HG02678 (cell line): ENCODE results near the gene JMJD7.

Experiments
- ATAC-seq: cut with Tn5 transposase; IDR thresholded peaks from one replicate; pipeline ENCODE4 v1.9.1; 2021; ENCODE audit warnings: mild to moderate bottlenecking, moderate library complexity; ENCODE audit not compliant: unreplicated experiment

JMJD7 gene

DNA sequence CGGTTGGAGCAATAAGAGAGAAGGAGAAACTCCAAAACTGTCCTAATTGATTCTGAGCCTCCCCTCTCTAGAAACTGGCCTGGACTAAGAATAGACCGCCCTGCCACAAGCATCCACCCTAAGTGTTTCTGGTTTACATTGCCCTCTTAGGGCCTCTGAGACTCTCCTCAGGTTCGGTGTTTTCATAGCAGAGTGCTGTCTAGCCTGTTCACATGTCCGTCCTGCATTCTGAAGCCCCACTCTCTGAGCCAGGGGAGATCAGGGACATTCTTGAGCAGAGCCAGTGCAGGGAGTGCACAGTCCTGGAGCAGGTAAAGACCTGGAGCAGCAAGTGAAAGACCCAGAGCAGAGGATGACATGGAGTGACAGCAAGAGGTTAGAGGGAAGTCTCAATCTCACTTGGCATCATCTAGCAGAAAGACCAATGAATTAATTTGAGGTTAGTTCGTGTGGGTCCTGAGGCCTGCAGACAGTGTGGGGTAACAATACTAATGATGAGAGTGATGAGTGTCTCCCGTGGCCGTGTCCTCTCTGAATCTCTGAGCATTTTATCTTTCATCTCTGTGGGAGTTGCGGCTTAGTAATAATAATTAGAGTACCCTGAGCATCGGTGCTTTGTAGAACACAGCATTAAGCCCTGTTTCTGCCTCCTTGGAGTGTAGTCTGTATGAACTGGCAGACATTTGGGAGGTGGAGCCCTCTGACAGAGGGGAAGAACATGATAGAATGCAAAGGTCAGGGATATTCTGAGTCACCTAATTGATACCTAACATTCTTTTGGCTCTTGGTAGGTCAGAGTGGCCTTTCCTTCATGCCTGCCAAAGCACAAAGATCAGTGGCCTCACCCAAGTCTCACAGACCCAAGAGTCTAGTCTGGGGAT lies 29.0 kb upstream of the JMJD7 start:
- ATAC-seq, result no peak

DNA sequence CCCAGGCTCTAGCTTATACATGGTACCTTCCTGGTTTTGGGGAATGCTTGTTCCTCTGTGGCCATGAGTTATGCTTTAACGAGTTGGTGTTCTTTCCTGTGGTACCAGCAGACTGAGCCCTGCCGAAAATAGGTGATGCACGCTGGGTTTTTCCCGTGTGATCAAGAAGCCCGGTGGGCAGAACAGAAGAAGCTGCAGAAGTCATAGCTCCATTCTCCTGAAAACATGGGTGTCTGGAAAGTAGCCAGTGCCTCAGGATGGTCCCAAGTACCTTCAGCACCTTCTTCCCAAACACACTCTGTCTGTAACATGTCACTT lies 28.4 kb upstream of the JMJD7 start:
- ATAC-seq, result no peak

DNA sequence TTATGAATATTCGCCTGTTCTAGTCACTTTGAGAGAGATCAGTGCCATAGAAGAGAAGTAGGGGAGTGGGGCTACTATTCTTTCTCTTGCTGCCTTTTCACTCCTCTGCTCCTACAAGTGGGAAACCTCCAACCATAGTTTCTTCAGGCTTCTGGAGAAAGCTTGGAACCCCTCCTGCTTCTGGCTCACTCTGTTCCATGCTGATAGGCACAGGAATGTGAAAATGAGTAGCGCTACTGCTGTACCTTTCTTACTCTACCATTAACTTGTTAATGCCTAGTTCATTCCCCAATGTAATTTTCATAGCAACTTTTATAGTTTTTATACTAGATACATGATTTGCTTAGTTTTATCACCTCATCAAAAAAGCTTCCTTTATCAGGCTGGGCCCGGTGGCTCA lies 26.7 kb upstream of the JMJD7 start:
- no peak for ATAC-seq

DNA sequence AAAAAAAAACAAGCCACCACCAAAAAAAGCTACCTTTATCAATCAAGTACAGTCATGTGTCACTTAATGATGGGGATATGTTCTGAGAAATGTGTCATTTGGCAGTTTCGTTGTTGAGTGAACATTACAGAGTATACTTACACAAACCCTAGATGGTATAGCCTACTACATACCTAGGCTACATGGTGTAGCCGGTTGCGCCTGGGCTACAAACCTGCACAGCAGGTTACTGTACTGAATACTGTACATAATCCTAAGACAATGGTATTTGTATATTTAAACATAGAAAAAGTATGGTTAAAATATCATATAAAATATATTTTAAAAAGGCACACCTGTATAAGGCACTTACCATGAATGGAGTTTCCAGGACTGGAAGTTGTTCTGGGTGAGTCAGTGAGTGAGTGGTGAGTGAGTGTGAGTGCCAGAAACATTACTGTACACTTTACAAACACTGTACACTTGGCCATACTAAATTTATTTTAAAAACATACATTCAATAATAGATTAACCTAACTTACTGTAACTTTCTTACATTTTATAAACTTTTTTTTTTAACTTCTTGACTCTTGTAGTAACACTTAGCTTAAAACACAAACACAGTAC lies 25.9 kb upstream of the JMJD7 start:
- ATAC-seq, result no peak

DNA sequence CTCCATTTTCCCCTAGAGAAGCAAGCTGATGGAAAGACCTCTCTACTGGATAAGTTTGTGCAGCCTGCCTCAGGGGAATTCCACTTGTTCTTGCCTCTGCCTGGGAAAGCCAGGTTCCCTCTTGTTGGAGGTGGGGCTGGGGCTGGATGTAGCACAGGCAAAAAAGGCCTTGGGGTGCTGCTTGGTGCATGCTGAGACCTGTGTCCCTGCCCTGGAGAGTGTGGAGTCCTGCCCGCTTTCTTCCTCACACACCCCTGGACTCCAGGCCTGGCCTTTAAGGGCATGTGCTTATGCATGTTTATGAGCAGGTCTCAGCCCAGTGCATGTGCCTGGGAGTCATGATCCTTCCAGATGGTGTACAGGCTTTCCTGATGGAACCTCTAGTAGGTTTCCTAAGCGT lies 23.5 kb upstream of the JMJD7 start:
- ATAC-seq, result no peak

DNA sequence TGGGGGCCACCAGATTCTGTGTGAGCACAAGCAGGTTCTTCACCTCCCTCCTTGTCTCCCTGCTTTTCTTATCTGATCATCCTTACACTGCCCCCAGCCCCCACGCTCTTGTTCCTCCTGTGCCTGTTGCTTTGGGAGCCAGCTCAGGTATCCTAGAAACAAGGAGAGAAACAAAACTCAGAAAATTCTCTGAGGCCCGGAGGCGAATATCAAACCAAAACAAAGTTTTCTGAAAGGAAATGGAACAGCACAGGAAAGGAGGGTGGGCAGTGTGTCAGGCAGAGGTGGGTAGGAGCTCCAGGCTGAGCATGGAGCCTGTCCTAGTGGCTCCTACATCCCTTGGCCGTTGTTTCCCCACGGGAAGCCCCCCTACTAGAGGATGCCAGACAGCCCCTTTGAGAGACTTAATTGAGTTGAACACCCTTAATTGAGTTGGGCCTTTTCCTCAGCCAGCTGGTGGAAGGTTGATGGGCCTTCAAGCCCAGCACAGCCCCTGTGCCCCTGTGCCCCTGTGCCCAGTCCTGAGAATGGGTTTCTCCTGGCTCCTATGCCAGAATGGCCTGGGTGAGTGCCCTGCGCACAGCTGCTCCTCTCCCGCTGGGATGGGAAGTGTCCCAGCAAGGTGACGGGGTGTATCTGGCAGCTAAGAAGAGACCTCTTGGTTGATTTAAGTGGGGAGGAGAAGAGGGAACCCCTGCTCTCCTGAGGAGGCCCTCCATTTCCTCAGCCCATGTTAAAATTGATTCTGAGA lies 22.8 kb upstream of the JMJD7 start:
- ATAC-seq, result no peak

DNA sequence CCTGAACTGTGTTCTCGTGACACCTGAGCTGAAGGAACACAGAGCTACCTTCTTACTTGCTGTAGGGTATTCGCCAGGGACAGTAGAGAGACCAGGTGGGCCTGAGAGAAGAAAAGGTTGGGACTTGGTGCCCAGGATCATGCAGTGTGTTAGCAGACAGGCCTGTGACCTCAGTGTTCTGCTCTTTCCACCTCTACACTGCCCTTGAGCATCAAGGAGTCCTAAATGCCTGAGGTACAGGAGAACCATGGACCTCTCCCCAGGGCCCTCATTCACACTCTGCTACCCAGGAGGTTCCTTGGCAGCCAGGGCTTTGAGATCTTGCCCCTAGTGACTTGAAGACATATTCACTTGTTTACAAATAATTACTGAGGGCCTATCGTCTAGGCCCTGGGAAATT lies 22.2 kb upstream of the JMJD7 start:
- no peak for ATAC-seq

DNA sequence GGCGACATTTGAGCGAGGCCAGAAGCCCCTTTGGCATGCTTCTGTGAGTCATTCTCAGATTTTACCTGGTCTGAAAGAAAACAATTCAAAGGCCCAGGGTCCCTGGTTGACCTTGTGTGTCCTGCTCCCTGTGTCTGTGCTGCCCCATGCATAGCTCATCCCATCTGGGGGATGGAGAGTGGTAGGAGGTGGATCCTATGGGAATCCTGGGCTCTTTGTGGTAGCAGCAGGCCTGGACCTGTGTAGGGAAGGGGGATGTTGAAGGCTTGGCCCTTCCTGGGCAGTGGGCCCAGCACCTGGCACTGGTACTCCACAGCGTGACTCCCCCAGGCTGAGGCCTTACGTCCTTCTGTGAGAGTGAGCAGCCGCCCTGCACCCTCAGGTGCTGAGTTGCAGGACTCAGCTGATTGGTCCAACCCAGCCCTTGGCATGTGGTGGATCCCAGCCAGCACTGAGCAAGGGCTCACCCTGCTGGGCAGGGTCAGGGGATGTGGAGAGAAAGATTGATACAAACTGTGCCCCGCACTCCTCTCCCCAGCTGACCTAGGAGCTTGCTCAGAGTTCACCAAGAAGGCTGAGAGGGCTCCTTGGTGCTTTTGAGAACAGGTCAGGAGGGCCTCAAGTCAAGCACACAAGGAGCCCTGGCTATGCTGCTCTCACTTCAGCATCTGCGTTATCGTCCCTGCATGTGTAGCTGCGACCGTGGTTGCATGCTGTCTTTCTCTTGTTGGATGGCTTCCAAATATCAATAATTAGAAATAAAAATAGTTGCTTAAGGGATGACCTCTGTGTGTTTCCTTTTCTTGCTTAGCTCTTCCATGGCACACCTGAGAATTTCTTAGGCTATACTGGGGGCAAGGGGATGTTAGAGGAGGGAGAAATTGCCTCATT lies 21.4 kb upstream of the JMJD7 start:
- no peak for ATAC-seq

DNA sequence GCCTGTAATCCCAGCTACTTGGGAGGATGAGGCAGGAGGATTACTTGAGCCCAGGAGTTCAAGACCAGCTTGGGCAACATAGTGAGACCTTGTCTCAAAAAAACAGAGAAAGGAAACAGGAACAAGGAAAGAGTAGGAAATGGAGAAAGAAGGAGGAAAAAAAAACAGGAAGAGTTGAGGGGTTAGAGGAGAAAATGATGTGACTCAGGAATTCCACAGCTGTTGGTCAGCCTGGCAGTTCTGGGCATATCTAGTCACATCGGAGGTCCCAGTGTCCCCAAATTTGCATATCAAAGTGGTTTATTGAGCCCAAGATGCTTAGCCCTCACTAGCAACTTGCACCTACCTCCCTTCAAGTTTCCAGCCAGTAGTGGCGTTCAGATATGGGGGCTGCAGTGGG lies 18.8 kb upstream of the JMJD7 start:
- ATAC-seq, result no peak

DNA sequence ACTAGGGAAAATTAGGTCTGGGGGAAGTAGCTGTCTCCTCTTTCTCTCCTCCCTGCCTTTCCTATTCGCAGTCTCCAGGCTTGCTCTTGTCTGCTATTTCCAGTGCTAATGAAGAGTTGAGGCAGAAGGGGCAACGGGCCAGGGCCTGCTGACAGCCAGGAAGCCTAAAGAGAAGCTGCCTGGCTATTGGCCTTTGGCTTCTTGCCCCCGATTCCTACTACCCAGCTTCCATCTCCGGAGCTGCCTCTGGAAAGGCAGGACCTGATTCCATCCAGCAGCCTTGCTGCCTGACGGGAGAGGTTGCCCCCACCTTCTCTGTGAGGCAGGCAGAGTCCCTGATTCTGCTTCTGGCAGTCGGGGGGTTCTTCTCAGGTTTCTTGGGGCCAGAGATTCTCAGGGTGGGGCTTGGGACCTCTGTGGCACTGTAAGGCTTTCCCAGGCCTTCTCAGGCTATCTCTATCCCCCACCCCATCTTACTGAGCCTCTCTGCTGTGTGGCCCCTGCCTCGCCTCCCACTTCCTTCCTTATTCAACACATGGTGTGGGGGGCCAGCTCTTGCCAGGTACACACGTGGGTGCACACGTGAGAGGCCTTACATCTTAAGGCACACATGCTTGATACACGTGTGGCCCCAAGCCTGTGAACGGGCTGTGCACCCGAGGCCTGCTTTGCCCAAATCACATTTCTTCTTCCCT lies 18.2 kb upstream of the JMJD7 start:
- ATAC-seq, result no peak

DNA sequence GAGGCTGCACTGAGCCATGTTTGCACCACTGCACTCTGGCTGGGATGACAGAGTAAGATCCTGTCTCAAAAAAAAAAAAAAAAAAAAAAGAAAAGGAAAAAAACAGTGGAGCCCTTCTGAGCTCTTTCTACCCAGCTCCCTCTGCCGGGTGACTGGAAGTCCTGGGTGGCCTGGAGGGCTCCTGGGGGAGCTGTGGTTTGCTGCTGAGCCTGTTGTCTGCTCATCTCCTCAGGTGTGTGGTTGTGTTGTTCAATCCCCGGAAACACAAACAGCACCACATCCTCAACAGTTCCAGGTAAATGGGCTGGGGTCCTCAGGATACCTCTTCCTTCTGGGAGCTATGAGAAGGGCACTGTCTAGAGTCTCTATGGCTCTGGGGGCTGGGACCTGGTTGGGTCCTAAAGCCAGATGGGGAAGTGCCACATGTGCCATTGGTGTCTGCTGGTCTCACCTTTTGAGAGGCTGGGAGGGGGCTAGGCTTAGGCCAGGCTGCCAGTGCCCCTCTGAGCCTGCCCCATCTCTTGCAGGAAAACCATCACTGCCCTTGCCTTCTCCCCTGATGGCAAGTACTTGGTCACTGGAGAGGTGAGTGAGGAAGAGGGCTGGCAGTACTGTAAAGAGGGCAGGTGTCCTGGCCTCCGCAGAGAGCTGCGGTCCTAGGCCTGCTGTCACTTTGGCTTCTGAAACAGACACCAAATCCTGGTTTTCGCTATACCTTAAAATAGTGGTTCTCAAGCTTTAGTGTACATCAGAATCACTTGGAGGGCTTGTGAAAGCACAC lies 17.1 kb upstream of the JMJD7 start:
- no peak for ATAC-seq

DNA sequence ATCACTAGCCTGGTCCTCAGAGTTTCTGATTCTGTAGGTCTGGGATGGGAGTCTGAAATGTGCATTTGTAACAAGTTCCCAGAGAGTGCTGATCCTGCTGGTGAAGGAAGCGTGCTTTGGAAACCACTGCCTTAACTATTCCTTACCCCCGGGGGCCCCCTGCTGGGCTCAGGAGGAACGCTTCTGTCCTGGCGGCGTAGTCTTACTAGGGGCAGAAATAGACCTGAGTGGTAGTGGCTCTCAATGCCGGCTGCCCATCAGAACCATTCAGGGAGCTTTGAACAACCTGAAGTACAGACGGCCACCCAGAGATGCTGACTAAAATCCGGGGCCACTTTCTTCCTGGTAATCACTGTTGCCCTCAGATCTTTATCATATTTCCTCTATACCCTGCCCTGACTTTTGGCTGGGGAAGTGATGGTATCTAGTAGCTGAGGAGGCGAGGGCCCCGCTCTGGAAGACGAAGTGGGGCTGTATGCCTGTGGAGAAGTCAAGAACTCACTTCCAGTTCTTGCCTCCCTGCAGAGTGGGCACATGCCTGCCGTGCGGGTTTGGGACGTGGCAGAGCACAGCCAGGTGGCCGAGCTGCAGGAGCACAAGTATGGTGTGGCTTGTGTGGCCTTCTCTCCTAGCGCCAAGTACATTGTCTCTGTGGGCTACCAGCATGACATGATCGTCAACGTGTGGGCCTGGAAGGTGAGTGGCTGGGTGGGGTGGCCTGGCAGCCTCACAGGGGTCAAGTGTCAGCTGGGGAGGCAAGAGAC lies 16.3 kb upstream of the JMJD7 start:
- no peak for ATAC-seq

DNA sequence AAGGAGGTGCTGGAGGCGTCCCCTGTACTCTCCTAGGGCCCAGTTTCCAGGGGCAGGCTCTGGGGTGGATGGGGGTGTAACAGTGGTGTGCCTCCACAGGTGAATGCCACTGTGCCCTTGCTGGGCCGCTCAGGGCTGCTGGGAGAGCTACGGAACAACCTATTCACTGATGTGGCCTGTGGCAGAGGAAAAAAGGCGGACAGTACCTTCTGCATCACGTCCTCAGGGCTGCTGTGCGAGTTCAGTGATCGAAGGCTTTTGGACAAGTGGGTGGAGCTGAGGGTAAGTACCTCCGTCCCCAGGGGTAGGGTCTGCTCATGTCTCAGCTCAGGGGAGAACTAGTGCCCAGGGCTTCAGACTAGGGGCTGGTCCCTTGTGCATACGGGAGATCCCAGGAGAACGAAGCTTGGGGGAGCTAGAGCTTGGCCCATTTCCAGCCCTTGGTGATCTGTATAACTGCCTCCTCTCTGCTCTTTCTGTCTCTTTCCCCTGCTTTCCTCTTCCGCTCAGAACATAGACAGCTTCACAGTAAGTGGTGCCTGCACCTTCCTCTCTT lies 15.0 kb upstream of the JMJD7 start:
- no peak for ATAC-seq

DNA sequence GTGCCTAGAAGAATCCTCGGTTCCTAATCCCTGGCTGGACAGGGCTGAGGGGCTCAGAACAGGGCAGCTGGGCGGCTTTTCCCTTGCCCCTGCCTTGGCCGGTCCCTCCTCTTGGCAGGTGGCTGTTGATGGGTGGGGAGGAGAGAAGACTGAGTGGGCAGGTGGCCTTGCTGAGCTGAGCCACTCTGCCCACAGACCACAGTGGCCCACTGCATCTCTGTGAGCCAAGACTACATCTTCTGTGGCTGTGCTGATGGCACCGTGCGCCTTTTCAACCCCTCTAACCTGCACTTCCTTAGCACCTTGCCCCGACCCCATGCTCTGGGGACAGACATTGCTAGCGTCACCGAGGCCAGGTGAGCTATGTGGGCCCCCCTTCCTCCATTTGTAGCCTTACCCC lies 14.5 kb upstream of the JMJD7 start:
- no peak for ATAC-seq

DNA sequence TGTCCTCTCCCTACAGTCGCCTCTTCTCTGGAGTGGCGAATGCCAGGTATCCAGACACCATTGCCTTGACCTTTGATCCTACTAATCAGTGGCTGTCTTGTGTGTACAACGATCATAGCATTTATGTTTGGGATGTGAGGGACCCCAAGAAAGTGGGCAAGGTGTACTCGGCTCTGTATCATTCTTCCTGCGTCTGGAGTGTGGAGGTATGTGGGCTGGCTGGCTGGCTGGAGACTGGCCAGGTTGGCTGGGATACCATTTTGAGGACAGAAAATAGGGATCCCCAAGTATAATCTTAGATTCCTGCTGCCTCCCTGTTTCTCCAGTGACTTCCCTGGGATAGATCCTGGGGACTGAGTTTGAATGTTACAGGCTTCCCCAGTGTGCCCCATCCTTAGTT lies 13.4 kb upstream of the JMJD7 start:
- no peak for ATAC-seq

DNA sequence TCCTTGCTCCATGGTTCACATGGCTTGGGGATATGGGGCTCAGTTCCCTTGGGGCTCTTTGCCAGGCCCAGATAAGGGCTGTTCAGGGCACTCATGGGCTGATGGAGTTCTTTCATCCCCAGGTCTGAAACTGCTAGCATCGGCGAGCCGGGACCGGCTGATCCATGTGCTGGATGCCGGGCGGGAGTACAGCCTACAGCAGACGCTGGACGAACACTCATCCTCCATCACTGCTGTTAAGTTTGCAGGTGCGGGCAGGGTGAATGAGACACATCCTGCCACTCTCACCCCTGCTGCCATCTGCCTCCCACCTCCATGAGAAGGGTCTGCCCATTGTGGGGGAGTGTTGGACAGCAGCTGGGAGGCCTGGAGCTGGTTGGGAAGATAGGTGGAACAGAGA lies 11.1 kb upstream of the JMJD7 start:
- ATAC-seq, result no peak

DNA sequence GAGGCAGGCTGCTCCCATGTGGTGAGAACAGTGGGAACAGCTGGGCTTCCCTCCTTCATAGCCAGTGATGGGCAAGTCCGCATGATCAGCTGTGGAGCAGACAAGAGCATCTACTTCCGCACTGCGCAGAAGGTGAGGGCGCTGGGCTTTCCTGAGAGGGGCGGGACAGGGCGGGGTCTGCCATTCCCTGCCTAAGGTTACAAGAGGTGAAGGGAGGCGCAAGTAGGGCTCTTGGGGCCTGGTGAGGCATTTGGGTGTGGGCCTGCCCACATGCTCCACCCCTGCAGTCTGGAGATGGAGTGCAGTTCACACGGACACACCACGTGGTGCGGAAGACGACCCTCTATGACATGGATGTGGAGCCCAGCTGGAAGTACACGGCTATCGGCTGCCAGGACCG lies 10.6 kb upstream of the JMJD7 start:
- no peak for ATAC-seq

DNA sequence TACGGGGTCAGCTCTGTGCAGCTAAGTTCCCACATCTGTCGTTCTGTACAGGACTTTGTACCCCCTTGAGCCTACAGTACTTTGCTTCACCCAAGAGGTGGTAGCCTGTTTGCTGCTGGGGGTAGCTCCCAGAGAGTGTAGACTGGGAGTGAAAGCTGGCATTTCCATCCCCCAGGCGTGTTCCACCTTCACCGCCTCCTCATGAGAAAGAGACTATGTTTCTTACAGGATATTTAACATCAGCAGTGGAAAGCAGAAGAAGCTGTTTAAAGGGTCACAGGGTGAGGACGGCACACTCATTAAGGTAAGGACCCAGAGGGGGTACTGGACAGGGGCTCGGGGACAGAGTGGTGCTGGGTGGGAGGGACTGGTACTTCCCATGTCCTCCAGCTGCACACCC lies 10.1 kb upstream of the JMJD7 start:
- no peak for ATAC-seq
